Heart left ventricle (tissue), 16 donors: ENCODE results near the gene TTC38. TPM values are rescaled to one million over a fixed set of nuclear protein-coding genes. Genes with fewer than 3 reads are reported as not detected.
"Not testable (repeated sequence)": the region's sequence is repeated elsewhere in the genome, so short reads cannot be mapped to it uniquely, and the experiment has no call there.

ENCODE experiments used
- ATAC-seq, 4 donors: fragments of 200-7000 bp; cut with Tn5 transposase; one replicate each; pipeline ENCODE4 v1.9.1; 2020 to 2022; ENCODE audit warnings: moderate library complexity in 4 of 4, mild to moderate bottlenecking in 3 of 4, moderate number of reproducible peaks in 1 of 4
- DNase-seq, 5 donors: peaks; one replicate each; pipeline ENCODE4 v3.0.0-alpha.2; 2020
- H3K27ac ChIP-seq, 12 donors: fragments of 200-600 bp; sonication (generic) in 4 of 12; one replicate each; pipeline versions ENCODE4 v1.5.0 to v1.8.0; 2016 to 2022; ENCODE audit warnings: mild to moderate bottlenecking in 2 of 12
- H3K27me3 ChIP-seq, 9 donors: fragments of 200-600 bp; sonication (generic) in 2 of 9; one replicate each; pipeline versions ENCODE4 v1.5.1 to v1.8.0; 2016 to 2022; ENCODE audit warnings: mild to moderate bottlenecking in 3 of 9
- H3K36me3 ChIP-seq, 9 donors: fragments of 200-600 bp; sonication (generic) in 2 of 9; one replicate each; pipeline versions ENCODE4 v1.5.0 to v1.8.0; 2018 to 2022; ENCODE audit warnings: mild to moderate bottlenecking in 2 of 9
- H3K4me1 ChIP-seq, 12 donors: fragments of 200-600 bp; sonication (generic) in 4 of 12; one replicate each; pipeline versions ENCODE4 v1.5.0 to v1.8.0; 2016 to 2022; ENCODE audit warnings: mild to moderate bottlenecking in 3 of 12
- H3K4me3 ChIP-seq, 12 donors: fragments of 200-600 bp; sonication (generic) in 4 of 12; one replicate each; pipeline versions ENCODE4 v1.5.0 to v1.8.0; 2017 to 2022; ENCODE audit warnings: mild to moderate bottlenecking in 9 of 12, moderate library complexity in 4 of 12
- H3K9me3 ChIP-seq, 12 donors: fragments of 200-600 bp; sonication (generic) in 4 of 12; one replicate each; pipeline versions ENCODE4 v1.5.0 to v1.8.0; 2016 to 2022; ENCODE audit warnings: mild to moderate bottlenecking in 1 of 12
- POLR2A ChIP-seq, 2 donors: fragments of 450-650 bp; IDR thresholded peaks; one replicate each; pipeline ENCODE4 v1.6.1; 2017; ENCODE audit warnings: antibody characterized with exemption in 2 of 2, mild to moderate bottlenecking in 2 of 2, moderate library complexity in 2 of 2
- WGBS, 4 donors: extraction: QIAGEN DNeasy Blood & Tissue Kit in 2 of 4; methylation state at CpG; one replicate each; pipeline versions ENCODE4 v1.1.5 to v1.1.7; 2013 to 2018; 5-methylcytosine and 5-hydroxymethylcytosine counted together
- intact Hi-C, 10 donors: fragments of 100-400 bp; cut with DNase I; formaldehyde crosslinking; loops; one replicate each; pipeline versions ENCODE4 v1.11.1 to v1.14.2; 2022
- polyA plus RNA-seq, 2 donors: library from polyadenylated mRNA; stranded (reverse); fragments of 200-250 nt; gene quantifications; one replicate each; pipeline ENCODE4 v1.2.3, GENCODE V29; 2013
- total RNA-seq, 9 donors: library from RNA; depleted of rRNA in 2 of 9; stranded (reverse); fragments of >200 nt in 2 of 9; fragmentation: NEBNext Ultra II Directional in 3 of 9; extraction: Animal tissue kit (Norgen Biotek cat#: 25700) in 3 of 9; gene quantifications; one replicate each; pipeline versions ENCODE4 v1.1.0 to v1.2.4, GENCODE V29; 2016 to 2023
- TF ChIP-seq, protein P1 (sequence below), 12 donors: fragments of 200-600 bp; sonication (generic) in 4 of 12; IDR thresholded peaks; one replicate each; pipeline versions ENCODE4 v1.5.0 to v1.8.0; 2018 to 2022; ENCODE audit warnings: antibody characterized with exemption in 12 of 12, mild to moderate bottlenecking in 5 of 12
- donor health status: ischemic (EF 13 %, LVEDD 7.1; RV severe dilation, severe dysfunction).
- donor health status: healthy with polysubstance abuse.
- donor health status: DM: no; HTN: yes; CAD: no.
- donor health status: DM: no; HTN: no; CAD: no.
- donor health status: ischemic (EF 25% LVEDD 6.9; RV normal size, moderate dysfunction).
- donor health status: ischemic (EF 25% LVEDD 5.7; RV mildly dilated, moderate dysfunction).
- donor health status: healthy.
- donor health status: DM: yes; HTN: yes; CAD: no.
- donor health status: ischemic (EF 35%, LVEDD 5.7; RV mildly dilated, moderate dysfunction).
- donor health status: nonischemic (EF 11% LVEDD 7.7; RV severe dilation, severe dysfunction).
- donor health status: DM: yes; HTN: yes; CAD: no.
- donor health status: PGD.
- donor health status: ischemic (EF 29% LVEDD 5.4; RV normal size, mild dysfunction).
- donor health status: nonischemic (EF 23%, LVEDD 6.1; RV moderate dilation, normal function).

Gene TTC38
- total and polyA plus RNA-seq, 11 donors: 15.5 to 72.4 (median 25.3) TPM

DNA sequence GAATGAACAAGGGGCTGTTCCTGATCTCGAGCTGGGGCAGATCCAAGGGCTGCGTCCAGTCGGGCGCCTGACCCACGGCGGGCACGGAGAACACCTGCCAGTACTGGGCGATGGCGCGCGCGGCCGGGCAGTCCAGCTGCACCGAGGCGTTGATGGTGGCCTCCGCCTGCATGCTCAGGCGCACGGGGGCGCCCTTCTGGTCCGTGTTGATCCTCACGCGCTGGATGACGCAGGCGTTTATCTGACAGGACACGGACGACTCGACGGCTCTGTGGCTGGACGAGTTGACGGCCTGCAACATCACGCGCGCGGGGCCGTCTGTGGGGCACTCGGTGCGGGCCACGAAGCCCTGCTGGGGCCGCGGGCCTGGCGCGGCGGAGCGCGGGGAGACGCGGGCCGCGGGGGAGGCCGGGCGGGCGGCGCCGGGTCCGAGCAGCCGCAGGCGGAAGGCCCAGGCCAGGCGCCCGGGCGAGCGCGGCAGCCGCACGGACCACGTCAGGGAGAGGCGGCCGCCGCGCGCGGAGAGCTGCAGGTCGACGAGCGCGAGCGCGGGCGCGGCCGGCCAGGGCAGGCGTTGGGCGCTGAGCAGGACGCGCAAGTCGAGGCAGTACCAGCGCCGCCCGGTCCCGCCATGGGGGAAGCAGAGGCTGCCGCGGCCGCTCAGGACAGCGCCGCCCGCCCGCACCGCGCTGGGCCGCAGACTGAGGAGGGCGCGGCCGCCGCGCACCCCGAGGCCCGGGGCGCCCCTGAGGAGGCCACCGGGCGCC, 5.2 kb upstream of the TTC38 start:
- no peaks in the 10 kb centered on the region for H3K9me3 ChIP-seq
- H3K36me3 ChIP-seq: no peaks in the 10 kb centered on the region
- peaks cover 0 to 23% (median 9%) of the 10 kb centered on the region in 12 donors for H3K4me1 ChIP-seq
- H3K27ac ChIP-seq: no peak overlapping the region
- ATAC-seq (peak in 3 of 4 donors; percentile 55 to 70 (median 58)), DNase-seq (peak; percentile 66 to 90 (median 81))
- H3K27me3 ChIP-seq: peaks cover 0 to 13% (median 0%) of the 10 kb centered on the region in 9 donors
- intact Hi-C loops: loop anchor here in 1 of 10 donors (10.0 kb wide), 1 partner anchor 268 kb away; no protein-coding TSS in a partner anchor
- WGBS, 4 donors: 7 to 10% (median 9%) methylated on average over 40 to 109 of the region's 109 CpGs
- H3K4me3 ChIP-seq: peak overlapping the region in 10 of 12 donors; percentile 17 to 51 (median 31)
- no peak for TF ChIP-seq POLR2A (IDR thresholded peaks at IDR 0.05)
- TF ChIP-seq, protein P1, sequence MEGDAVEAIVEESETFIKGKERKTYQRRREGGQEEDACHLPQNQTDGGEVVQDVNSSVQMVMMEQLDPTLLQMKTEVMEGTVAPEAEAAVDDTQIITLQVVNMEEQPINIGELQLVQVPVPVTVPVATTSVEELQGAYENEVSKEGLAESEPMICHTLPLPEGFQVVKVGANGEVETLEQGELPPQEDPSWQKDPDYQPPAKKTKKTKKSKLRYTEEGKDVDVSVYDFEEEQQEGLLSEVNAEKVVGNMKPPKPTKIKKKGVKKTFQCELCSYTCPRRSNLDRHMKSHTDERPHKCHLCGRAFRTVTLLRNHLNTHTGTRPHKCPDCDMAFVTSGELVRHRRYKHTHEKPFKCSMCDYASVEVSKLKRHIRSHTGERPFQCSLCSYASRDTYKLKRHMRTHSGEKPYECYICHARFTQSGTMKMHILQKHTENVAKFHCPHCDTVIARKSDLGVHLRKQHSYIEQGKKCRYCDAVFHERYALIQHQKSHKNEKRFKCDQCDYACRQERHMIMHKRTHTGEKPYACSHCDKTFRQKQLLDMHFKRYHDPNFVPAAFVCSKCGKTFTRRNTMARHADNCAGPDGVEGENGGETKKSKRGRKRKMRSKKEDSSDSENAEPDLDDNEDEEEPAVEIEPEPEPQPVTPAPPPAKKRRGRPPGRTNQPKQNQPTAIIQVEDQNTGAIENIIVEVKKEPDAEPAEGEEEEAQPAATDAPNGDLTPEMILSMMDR (IDR thresholded peaks at IDR 0.05): peak in 10 of 12 donors; percentile 17 to 51 (median 42)

DNA sequence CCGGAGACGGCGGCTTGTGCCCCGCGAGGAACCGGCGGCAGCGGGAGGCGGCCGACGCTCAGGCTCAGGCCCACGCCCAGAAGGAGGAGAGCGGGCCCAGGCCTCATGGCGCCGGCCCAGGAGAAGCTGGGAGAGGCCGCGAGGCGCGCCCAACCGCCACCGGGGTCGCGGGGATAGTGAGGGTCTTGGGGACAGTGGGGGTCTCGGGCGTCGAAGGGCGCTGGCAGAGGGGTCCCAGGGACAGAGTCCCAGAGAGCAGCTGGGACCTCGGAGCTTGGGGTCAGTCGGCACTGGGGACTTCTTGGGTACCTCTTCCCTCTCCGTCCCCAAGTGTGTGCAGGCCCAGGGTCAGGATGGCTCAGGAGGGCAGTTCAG, 4.6 kb upstream of the TTC38 start, which contains the start of gene PKDREJ:
Gene PKDREJ (minus strand): TSS at position 128 of the 375 bp plus-strand sequence. CDS start 21 bp downstream, at position 107.
- no peak for DNase-seq
- H3K36me3 ChIP-seq: no peaks in the 10 kb centered on the region
- TF ChIP-seq, protein P1 (IDR thresholded peaks at IDR 0.05): no peak
- no peak for TF ChIP-seq POLR2A (IDR thresholded peaks at IDR 0.05)
- intact Hi-C loops: loop anchor here in 1 of 10 donors (10.0 kb wide), 1 partner anchor 268 kb away; no protein-coding TSS in a partner anchor
- no peaks in the 10 kb centered on the region for H3K9me3 ChIP-seq
- WGBS, 4 donors: 46 to 81% (median 56%) methylated on average over 10 to 30 of the region's 30 CpGs
- H3K4me3 ChIP-seq: peak within 1 kb of the TSS in 10 of 12 donors; percentile 17 to 51 (median 31)
- ATAC-seq: no peak
- no peak within 1 kb of the TSS for H3K27ac ChIP-seq
- peaks cover 0 to 13% (median 0%) of the 10 kb centered on the region in 9 donors for H3K27me3 ChIP-seq
- peaks cover 0 to 25% (median 10%) of the 10 kb centered on the region in 12 donors for H3K4me1 ChIP-seq

DNA sequence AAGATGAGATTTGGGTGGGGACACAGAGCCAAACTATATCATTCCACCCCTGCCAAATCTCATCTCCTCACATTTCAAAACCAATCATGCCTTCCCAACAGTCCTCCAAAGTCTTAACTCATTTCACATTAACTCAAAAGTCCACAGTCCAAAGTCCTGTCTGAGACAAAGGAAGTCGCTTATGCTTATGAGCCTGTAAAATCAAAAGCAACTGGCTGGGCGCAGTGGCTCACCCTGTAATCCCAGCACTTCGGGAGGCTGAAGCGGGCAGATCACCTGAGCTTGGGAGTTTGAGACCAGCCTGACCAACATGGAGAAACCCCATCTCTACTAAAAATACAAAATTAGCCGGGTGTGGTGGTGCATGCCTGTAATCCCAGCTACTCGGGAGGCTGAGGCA, 3.3 kb upstream of the TTC38 start:
- intact Hi-C loops: loop anchor here in 1 of 10 donors (10.0 kb wide), 1 partner anchor 270 kb away; no protein-coding TSS in a partner anchor
- not testable (repeated sequence) for H3K9me3 ChIP-seq, H3K36me3 ChIP-seq, H3K27ac ChIP-seq, DNase-seq, H3K4me3 ChIP-seq, ATAC-seq
- Histone ChIP-seq H3K4me1 (peaks cover 0 to 38% (median 22%) of the 10 kb centered on the region in 12 donors), H3K27me3 (peaks cover 0 to 13% (median 0%) of the 10 kb centered on the region in 9 donors)
- 96 to 100% (median 98%) methylated on average over 6 of the region's 6 CpGs for WGBS, 4 donors

DNA sequence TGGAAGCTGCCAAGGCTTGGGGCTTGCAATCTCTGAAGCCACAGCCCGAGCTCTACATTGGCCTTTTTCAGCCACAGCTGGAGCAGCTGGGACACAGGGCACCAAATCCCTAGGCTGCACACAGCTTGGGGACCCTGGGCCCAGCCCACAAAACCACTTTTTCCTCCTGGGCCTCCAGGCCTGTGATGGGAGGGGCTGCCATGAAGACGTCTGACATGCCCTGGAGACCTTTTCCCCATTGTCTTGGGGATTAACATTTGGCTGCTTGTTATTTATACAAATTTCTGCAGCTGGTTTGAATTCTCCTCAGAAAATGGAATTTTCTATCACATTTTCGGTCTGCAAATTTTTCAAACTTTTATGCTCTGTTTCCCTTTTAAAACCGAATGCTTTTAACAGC, 2.2 kb upstream of the TTC38 start:
- not testable (repeated sequence) for H3K4me3 ChIP-seq, DNase-seq, H3K36me3 ChIP-seq, H3K27ac ChIP-seq, H3K9me3 ChIP-seq, ATAC-seq
- H3K27me3 ChIP-seq: peaks cover 0 to 13% (median 0%) of the 10 kb centered on the region in 9 donors
- intact Hi-C loops: loop anchor here in 3 of 10 donors (2.0 to 10.0 kb wide), 3 partner anchors 15 to 271 kb away; partner anchors contain the start of genes GTSE1 (in 2 of the 3) and CDPF1 (in 1 of the 3)
- H3K4me1 ChIP-seq: peaks cover 0 to 40% (median 23%) of the 10 kb centered on the region in 12 donors
- 87 to 95% (median 93%) methylated on average over 4 of the region's 4 CpGs for WGBS, 4 donors

DNA sequence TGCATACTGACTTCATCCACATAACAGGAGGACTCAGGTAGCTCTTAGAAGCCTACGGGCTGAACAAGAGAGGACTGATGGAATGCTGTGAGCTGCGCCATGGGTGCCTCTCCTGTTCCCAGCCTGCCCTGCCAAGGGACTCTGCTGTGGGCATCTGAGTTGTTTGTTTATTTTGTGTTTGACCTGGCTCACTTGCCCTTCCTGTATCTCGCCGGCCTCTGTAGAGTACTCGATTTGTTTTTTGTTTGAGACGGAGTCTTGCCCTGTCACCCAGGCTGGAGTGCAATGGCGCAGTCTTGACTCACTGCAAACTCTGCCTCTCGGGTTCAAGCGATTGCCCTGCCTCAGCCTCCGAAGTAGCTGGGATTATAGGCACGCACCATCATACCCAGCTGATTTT, 1.8 kb downstream of the TTC38 start:
- peak overlapping the region in 7 of 12 donors; percentile 13 to 96 (median 24) for H3K27ac ChIP-seq
- no peak for TF ChIP-seq POLR2A (IDR thresholded peaks at IDR 0.05)
- TF ChIP-seq, protein P1 (IDR thresholded peaks at IDR 0.05): no peak
- intact Hi-C loops: loop anchor here in 1 of 10 donors (10.0 kb wide), 1 partner anchor 275 kb away; no protein-coding TSS in a partner anchor
- H3K36me3 ChIP-seq: peaks cover 0 to 42% (median 38%) of the 10 kb centered on the region in 9 donors
- no peak for ATAC-seq
- no peaks in the 10 kb centered on the region for H3K27me3 ChIP-seq
- H3K4me3 ChIP-seq: peak overlapping the region in 2 of 12 donors; percentile 90 to 91
- H3K9me3 ChIP-seq: no peaks in the 10 kb centered on the region
- 72 to 77% (median 73%) methylated on average over 11 of the region's 11 CpGs for WGBS, 4 donors
- DNase-seq: peak in 1 of 5 donors; percentile 27
- H3K4me1 ChIP-seq: peaks cover 0 to 38% (median 23%) of the 10 kb centered on the region in 12 donors
